SK-N-SH treated with all-trans-retinoic acid at 6 μM for 48 hours (cell line): ENCODE results near the gene MORN2.

Experiments
- ATAC-seq: fragments of 200-7000 bp; cut with Tn5 transposase; 3 replicates; pipeline ENCODE4 v1.9.1; 2020; ENCODE audit warnings: mild to moderate bottlenecking, moderate library complexity
- ARNTL ChIP-seq: fragments of 450-650 bp; formaldehyde crosslinking; IDR thresholded peaks from 2 replicates; pipeline ENCODE4 v1.5.0; 2020; ENCODE audit warnings: low read depth, mild to moderate bottlenecking, moderate library complexity, borderline replicate concordance
- BACH2 ChIP-seq: fragments of 250-450 bp; sonication (Bioruptor Pico); IDR thresholded peaks from 2 replicates; pipeline ENCODE4 v1.9.0; 2021; ENCODE audit warnings: mild to moderate bottlenecking, borderline replicate concordance
- CSDC2 ChIP-seq: fragments of 250-450 bp; sonication (Bioruptor Pico); IDR thresholded peaks from 2 replicates; pipeline ENCODE4 v1.5.0; 2020; ENCODE audit warnings: mild to moderate bottlenecking, moderate library complexity
- ESRRG ChIP-seq: fragments of 250-450 bp; sonication (Bioruptor Pico); IDR thresholded peaks from 2 replicates; pipeline ENCODE4 v1.6.1; 2021; ENCODE audit warnings: mild to moderate bottlenecking
- GLIS3 ChIP-seq: fragments of 250-450 bp; sonication (Bioruptor Pico); IDR thresholded peaks from 2 replicates; pipeline ENCODE4 v1.5.0; 2020; ENCODE audit warnings: mild to moderate bottlenecking, moderate library complexity
- ISL1 ChIP-seq: fragments of 250-450 bp; sonication (Bioruptor Pico); IDR thresholded peaks from 2 replicates; pipeline ENCODE4 v2.1.2; 2022; ENCODE audit warnings: mild to moderate bottlenecking, moderate library complexity
- OSR1 ChIP-seq: fragments of 250-450 bp; sonication (Bioruptor Pico); IDR thresholded peaks from 2 replicates; pipeline ENCODE4 v1.8.0; 2022; ENCODE audit warnings: moderate library complexity, mild to moderate bottlenecking, inconsistent platforms
- PPARA ChIP-seq: fragments of 250-450 bp; sonication (Bioruptor Pico); IDR thresholded peaks from 2 replicates; pipeline ENCODE4 v1.5.0; 2020; ENCODE audit warnings: mild to moderate bottlenecking, borderline replicate concordance
- RARB ChIP-seq: fragments of 250-450 bp; sonication (Bioruptor Pico); IDR thresholded peaks from 2 replicates; pipeline ENCODE4 v1.8.0; 2021; ENCODE audit warnings: mild to moderate bottlenecking, moderate library complexity
- SNAI2 ChIP-seq: fragments of 250-450 bp; sonication (Bioruptor Pico); IDR thresholded peaks from 2 replicates; pipeline ENCODE4 v1.5.0; 2020; ENCODE audit warnings: mild to moderate bottlenecking, moderate library complexity
- TCF4 ChIP-seq: fragments of 250-450 bp; sonication (Bioruptor Pico); IDR thresholded peaks from 2 replicates; pipeline ENCODE4 v1.8.0; 2021; ENCODE audit warnings: mild to moderate bottlenecking, moderate library complexity, borderline replicate concordance
- TOX ChIP-seq: fragments of 250-450 bp; sonication (Bioruptor Pico); IDR thresholded peaks from 2 replicates; pipeline ENCODE4 v1.8.0; 2021; ENCODE audit warnings: mild to moderate bottlenecking, moderate library complexity, borderline replicate concordance
- ZFP3 ChIP-seq: fragments of 250-450 bp; sonication (Bioruptor Pico); IDR thresholded peaks from 2 replicates; pipeline ENCODE4 v1.5.0; 2020; ENCODE audit warnings: mild to moderate bottlenecking, moderate library complexity
- ZFP30 ChIP-seq: fragments of 450-650 bp; formaldehyde crosslinking; IDR thresholded peaks from 2 replicates; pipeline ENCODE4 v1.5.0; 2022; ENCODE audit warnings: mild to moderate bottlenecking, moderate library complexity
- ZNF565 ChIP-seq: fragments of 450-650 bp; formaldehyde crosslinking; conservative IDR thresholded peaks from 2 replicates; pipeline ENCODE4 v1.5.0; 2020; ENCODE audit warnings: low read depth, mild to moderate bottlenecking, moderate library complexity
- ZNF70 ChIP-seq: fragments of 450-650 bp; formaldehyde crosslinking; IDR thresholded peaks from 2 replicates; pipeline ENCODE4 v1.5.0; 2020; ENCODE audit warnings: mild to moderate bottlenecking, moderate library complexity
- ZNF8 ChIP-seq: fragments of 450-650 bp; formaldehyde crosslinking; IDR thresholded peaks from 2 replicates; pipeline ENCODE4 v1.5.0; 2020; ENCODE audit warnings: mild to moderate bottlenecking, moderate library complexity
- TF ChIP-seq, protein P1 (sequence below): fragments of 250-450 bp; sonication (Bioruptor Pico); IDR thresholded peaks from 2 replicates; pipeline ENCODE4 v1.5.0; 2020; ENCODE audit warnings: mild to moderate bottlenecking, moderate library complexity
- TF ChIP-seq, protein P2 (sequence below): fragments of 250-450 bp; sonication (Bioruptor Pico); IDR thresholded peaks from 2 replicates; pipeline ENCODE4 v1.5.1; 2020; ENCODE audit warnings: low read depth, mild to moderate bottlenecking, moderate library complexity
- TF ChIP-seq, protein P3 (sequence below): fragments of 250-450 bp; sonication (Bioruptor Pico); IDR thresholded peaks from 2 replicates; pipeline ENCODE4 v1.5.1; 2021; ENCODE audit warnings: mild to moderate bottlenecking, moderate library complexity
- TF ChIP-seq, protein P4 (sequence below): fragments of 250-450 bp; sonication (Bioruptor Pico); IDR thresholded peaks from 2 replicates; pipeline ENCODE4 v1.8.0; 2020; ENCODE audit warnings: mild to moderate bottlenecking, moderate library complexity, borderline replicate concordance

The MORN2 gene

DNA sequence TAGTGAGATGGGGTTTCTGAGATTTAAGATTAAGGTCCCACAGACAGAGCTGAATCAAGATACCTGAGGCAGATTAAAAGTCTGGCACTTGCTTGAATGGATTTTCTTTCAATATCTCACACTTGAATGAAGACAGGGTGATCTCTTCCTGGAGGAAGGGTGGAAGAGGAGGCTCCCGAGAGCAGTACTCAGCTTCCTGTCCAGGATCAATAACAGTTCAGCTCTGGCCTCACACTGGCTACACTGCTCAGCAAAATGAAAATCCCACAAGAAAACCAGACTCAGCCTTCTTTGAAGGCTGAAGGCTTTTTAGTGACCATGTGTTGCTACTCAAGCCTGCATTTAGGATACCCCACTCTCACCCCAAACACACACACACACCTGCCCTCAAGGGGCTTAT is 24.9 kb downstream of the MORN2 start:
- no peak for TF ChIP-seq CSDC2 (CRISPR knock-in tag)
- TF ChIP-seq, protein P1, sequence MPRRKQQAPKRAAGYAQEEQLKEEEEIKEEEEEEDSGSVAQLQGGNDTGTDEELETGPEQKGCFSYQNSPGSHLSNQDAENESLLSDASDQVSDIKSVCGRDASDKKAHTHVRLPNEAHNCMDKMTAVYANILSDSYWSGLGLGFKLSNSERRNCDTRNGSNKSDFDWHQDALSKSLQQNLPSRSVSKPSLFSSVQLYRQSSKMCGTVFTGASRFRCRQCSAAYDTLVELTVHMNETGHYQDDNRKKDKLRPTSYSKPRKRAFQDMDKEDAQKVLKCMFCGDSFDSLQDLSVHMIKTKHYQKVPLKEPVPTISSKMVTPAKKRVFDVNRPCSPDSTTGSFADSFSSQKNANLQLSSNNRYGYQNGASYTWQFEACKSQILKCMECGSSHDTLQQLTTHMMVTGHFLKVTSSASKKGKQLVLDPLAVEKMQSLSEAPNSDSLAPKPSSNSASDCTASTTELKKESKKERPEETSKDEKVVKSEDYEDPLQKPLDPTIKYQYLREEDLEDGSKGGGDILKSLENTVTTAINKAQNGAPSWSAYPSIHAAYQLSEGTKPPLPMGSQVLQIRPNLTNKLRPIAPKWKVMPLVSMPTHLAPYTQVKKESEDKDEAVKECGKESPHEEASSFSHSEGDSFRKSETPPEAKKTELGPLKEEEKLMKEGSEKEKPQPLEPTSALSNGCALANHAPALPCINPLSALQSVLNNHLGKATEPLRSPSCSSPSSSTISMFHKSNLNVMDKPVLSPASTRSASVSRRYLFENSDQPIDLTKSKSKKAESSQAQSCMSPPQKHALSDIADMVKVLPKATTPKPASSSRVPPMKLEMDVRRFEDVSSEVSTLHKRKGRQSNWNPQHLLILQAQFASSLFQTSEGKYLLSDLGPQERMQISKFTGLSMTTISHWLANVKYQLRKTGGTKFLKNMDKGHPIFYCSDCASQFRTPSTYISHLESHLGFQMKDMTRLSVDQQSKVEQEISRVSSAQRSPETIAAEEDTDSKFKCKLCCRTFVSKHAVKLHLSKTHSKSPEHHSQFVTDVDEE (CRISPR knock-in tag): no peak
- TF ChIP-seq ZNF565 (CRISPR knock-in tag): no peak
- no peak for TF ChIP-seq ZFP3
- TF ChIP-seq TOX (CRISPR knock-in tag): no peak
- no peak for TF ChIP-seq ESRRG (CRISPR knock-in tag)
- TF ChIP-seq, protein P2, sequence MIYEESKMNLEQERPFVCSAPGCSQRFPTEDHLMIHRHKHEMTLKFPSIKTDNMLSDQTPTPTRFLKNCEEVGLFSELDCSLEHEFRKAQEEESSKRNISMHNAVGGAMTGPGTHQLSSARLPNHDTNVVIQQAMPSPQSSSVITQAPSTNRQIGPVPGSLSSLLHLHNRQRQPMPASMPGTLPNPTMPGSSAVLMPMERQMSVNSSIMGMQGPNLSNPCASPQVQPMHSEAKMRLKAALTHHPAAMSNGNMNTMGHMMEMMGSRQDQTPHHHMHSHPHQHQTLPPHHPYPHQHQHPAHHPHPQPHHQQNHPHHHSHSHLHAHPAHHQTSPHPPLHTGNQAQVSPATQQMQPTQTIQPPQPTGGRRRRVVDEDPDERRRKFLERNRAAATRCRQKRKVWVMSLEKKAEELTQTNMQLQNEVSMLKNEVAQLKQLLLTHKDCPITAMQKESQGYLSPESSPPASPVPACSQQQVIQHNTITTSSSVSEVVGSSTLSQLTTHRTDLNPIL (CRISPR knock-in tag): no peak
- no peak for TF ChIP-seq OSR1 (CRISPR knock-in tag)
- TF ChIP-seq ISL1 (CRISPR knock-in tag): no peak
- no peak for TF ChIP-seq ZFP30 (CRISPR knock-in tag)
- TF ChIP-seq ZNF8: no peak
- TF ChIP-seq, protein P3, sequence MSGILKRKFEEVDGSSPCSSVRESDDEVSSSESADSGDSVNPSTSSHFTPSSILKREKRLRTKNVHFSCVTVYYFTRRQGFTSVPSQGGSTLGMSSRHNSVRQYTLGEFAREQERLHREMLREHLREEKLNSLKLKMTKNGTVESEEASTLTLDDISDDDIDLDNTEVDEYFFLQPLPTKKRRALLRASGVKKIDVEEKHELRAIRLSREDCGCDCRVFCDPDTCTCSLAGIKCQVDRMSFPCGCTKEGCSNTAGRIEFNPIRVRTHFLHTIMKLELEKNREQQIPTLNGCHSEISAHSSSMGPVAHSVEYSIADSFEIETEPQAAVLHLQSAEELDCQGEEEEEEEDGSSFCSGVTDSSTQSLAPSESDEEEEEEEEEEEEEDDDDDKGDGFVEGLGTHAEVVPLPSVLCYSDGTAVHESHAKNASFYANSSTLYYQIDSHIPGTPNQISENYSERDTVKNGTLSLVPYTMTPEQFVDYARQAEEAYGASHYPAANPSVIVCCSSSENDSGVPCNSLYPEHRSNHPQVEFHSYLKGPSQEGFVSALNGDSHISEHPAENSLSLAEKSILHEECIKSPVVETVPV (CRISPR knock-in tag): no peak
- TF ChIP-seq PPARA: no peak
- TF ChIP-seq SNAI2 (CRISPR knock-in tag): no peak
- TF ChIP-seq, protein P4, sequence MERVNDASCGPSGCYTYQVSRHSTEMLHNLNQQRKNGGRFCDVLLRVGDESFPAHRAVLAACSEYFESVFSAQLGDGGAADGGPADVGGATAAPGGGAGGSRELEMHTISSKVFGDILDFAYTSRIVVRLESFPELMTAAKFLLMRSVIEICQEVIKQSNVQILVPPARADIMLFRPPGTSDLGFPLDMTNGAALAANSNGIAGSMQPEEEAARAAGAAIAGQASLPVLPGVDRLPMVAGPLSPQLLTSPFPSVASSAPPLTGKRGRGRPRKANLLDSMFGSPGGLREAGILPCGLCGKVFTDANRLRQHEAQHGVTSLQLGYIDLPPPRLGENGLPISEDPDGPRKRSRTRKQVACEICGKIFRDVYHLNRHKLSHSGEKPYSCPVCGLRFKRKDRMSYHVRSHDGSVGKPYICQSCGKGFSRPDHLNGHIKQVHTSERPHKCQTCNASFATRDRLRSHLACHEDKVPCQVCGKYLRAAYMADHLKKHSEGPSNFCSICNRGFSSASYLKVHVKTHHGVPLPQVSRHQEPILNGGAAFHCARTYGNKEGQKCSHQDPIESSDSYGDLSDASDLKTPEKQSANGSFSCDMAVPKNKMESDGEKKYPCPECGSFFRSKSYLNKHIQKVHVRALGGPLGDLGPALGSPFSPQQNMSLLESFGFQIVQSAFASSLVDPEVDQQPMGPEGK (CRISPR knock-in tag): no peak
- ATAC-seq: no peak

DNA sequence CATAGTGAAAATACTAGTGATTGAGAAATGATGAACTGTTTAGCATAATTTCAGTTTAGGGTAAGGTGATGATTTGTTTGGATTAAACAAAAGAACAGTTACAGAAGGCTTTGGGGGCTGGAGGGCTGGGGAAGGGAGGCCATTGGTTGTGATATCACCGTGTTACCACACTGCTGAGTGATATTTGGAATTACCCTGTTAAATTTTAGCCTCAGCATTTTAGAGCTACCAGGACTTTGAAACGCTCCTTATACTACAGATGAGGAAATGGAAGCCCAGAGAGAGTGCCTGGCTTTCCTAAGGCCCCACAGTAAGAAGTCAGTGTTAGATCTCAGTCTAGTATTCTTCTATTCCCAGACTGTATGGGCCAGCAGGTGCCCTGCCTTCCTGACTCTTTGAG is 29.5 kb downstream of the MORN2 start:
- TF ChIP-seq, protein P4 (CRISPR knock-in tag): no peak
- TF ChIP-seq RARB (no peak), ZNF70 (no peak), ZNF565 (CRISPR knock-in tag) (no peak), ZFP30 (CRISPR knock-in tag) (no peak), ISL1 (CRISPR knock-in tag) (no peak), OSR1 (CRISPR knock-in tag) (no peak), ARNTL (CRISPR knock-in tag) (no peak), BACH2 (no peak), SNAI2 (CRISPR knock-in tag) (no peak), GLIS3 (CRISPR knock-in tag) (no peak)
- TF ChIP-seq, all 23 proteins: peak for 0
- no peak for ATAC-seq

DNA sequence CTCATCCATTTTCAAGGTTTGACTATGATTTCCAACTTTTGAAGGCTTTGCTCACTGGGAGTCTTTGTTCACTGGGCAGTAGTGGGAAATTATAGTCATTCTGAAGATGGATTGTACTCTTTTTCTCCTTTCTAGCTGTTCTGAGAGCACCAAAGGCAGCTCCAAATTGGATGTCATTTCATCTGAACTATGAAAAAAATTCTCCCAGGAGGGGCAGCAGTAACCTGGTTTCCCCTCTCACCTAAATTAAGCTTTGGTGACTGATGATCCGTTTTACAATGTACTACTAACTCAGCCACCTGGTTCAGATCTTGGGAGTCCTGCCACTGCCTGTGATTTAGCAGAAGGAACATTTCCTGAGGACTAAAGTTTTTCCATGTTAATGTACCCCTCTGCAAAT is 31.5 kb downstream of the MORN2 start:
- ATAC-seq: no peak
- TF ChIP-seq TOX (CRISPR knock-in tag): no peak
- TF ChIP-seq, protein P1 (CRISPR knock-in tag): no peak
- no peak for TF ChIP-seq ZFP3
- no peak for TF ChIP-seq OSR1 (CRISPR knock-in tag)
- no peak for TF ChIP-seq ZNF8
- TF ChIP-seq, protein P4 (CRISPR knock-in tag): no peak
- no peak for TF ChIP-seq ESRRG (CRISPR knock-in tag)
- TF ChIP-seq TCF4 (CRISPR knock-in tag): no peak
- TF ChIP-seq, protein P2 (CRISPR knock-in tag): no peak
